Hepatocyte (in vitro differentiated cells): ENCODE data around the gene SLC45A3. TPM values are rescaled to one million over a fixed set of nuclear protein-coding genes. Genes with fewer than 3 reads are reported as not detected.

Source experiments
- DNase-seq: peaks from one replicate; pipeline ENCODE4 v3.0.0-alpha.2; 2016; ENCODE audit warnings: low spot score
- H2AFZ ChIP-seq: fragments of 200-600 bp; sonication (generic); 2 replicates; pipeline ENCODE4 v1.6.0; 2016; ENCODE audit warnings: antibody characterized with exemption, mild to moderate bottlenecking
- H3K27ac ChIP-seq: fragments of 200-600 bp; sonication (generic); 2 replicates; pipeline ENCODE4 v1.5.1; 2016; ENCODE audit warnings: mild to moderate bottlenecking
- H3K27me3 ChIP-seq: fragments of 200-600 bp; sonication (generic); 2 replicates; pipeline ENCODE4 v1.6.1; 2016
- H3K36me3 ChIP-seq: fragments of 200-600 bp; sonication (generic); replicated peaks from 2 replicates; pipeline ENCODE4 v1.5.1; 2016; ENCODE audit warnings: low read depth; ENCODE audit not compliant: insufficient read depth
- H3K4me1 ChIP-seq: fragments of 200-600 bp; sonication (generic); 2 replicates; pipeline ENCODE4 v1.5.1; 2016; ENCODE audit warnings: mild to moderate bottlenecking, moderate library complexity; ENCODE audit not compliant: insufficient read depth
- H3K4me2 ChIP-seq: fragments of 200-600 bp; sonication (generic); 2 replicates; pipeline ENCODE4 v1.6.0; 2016
- H3K4me3 ChIP-seq: fragments of 200-600 bp; sonication (generic); 2 replicates; pipeline ENCODE4 v1.5.1; 2016; ENCODE audit warnings: mild to moderate bottlenecking
- H3K79me2 ChIP-seq: fragments of 200-600 bp; sonication (generic); 2 replicates; pipeline ENCODE4 v1.6.0; 2017; ENCODE audit warnings: mild to moderate bottlenecking
- H3K9me2 ChIP-seq: fragments of 200-600 bp; sonication (generic); replicated peaks from 2 replicates; pipeline ENCODE4 v1.6.0; 2017; ENCODE audit warnings: mild to moderate bottlenecking; ENCODE audit not compliant: insufficient read depth
- H3K9me3 ChIP-seq: fragments of 200-600 bp; sonication (generic); 2 replicates; pipeline ENCODE4 v1.5.1; 2016; ENCODE audit warnings: low read depth, mild to moderate bottlenecking
- H4K20me1 ChIP-seq: fragments of 200-600 bp; sonication (generic); 2 replicates; pipeline ENCODE4 v1.6.0; 2016; ENCODE audit warnings: mild to moderate bottlenecking; ENCODE audit not compliant: insufficient read depth, poor library complexity, severe bottlenecking
- EZH2 ChIP-seq: fragments of 200-600 bp; sonication (generic); IDR thresholded peaks from 2 replicates; pipeline ENCODE4 v1.6.1; 2016; ENCODE audit warnings: antibody characterized with exemption, mild to moderate bottlenecking, borderline replicate concordance
- EZH2phosphoT487 ChIP-seq: fragments of 200-600 bp; sonication (generic); IDR thresholded peaks from one replicate; pipeline ENCODE4 v1.6.1; 2018; ENCODE audit warnings: antibody characterized with exemption, mild to moderate bottlenecking, low read depth, moderate library complexity; ENCODE audit not compliant: unreplicated experiment, severe bottlenecking
- WGBS: methylation state at CpG from one replicate; pipeline ENCODE4 v1.1.6; 2016; ENCODE audit warnings: low lambda C conversion rate; ENCODE audit errors: missing lambda C conversion rate; 5-methylcytosine and 5-hydroxymethylcytosine counted together
- polyA plus RNA-seq: library from polyadenylated mRNA; unstranded; fragments of >200 nt; fragmentation: Nextera tagmentation; extraction: Ambion mirVana; gene quantifications from 2 replicates; pipeline ENCODE4 v1.2.1, GENCODE V29; 2016
- total RNA-seq: library from RNA; depleted of rRNA; stranded (reverse); fragments of >200 nt; gene quantifications from 2 replicates; pipeline ENCODE4 v1.2.3, GENCODE V29; 2014
- TF ChIP-seq, protein P1 (sequence below): fragments of 200-600 bp; sonication (generic); IDR thresholded peaks from 2 replicates; pipeline ENCODE4 v1.5.1; 2016; ENCODE audit warnings: antibody characterized with exemption, mild to moderate bottlenecking; ENCODE audit not compliant: poor library complexity

The SLC45A3 gene
- total and polyA plus RNA-seq, 2 experiments from 2014 or later = 4.6 to 12.2 TPM

DNA sequence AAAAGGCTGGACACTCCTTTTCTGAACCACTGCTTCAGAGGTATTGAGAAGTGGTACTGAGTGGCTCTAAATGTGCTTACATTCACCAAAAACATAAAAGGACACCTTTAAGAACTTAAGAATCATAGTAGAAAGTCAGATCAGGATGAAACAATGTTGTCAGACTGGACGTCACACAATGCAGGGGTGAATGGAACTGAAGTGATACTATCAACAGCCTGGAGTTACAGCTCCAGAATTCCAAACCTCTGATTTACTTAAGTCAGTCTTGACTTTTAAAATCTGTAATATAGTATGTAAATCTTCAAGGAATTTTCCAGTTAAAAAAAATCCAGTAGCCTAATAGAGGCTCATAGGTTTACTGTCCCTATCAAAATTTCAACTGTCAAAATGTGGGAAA is 67.8 kb downstream of the SLC45A3 start:
- Histone ChIP-seq H3K4me1 (no peaks in the 10 kb centered on the region), H3K79me2 (peaks cover 37% of the 10 kb centered on the region), H3K4me3 (no peak overlapping the region), H3K27ac (no peak overlapping the region), H4K20me1 (peaks cover 6% of the 10 kb centered on the region), H3K27me3 (no peaks in the 10 kb centered on the region), H3K36me3 (no peaks in the 10 kb centered on the region), H2AFZ (no peak overlapping the region), H3K4me2 (no peak overlapping the region), H3K9me2 (no peaks in the 10 kb centered on the region), H3K9me3 (no peaks in the 10 kb centered on the region)
- 94% methylated on average over 1 of the region's 1 CpG for WGBS
- DNase-seq = no peak
- TF ChIP-seq EZH2phosphoT487 = no peak
- TF ChIP-seq EZH2 = no peak
- TF ChIP-seq, protein P1, sequence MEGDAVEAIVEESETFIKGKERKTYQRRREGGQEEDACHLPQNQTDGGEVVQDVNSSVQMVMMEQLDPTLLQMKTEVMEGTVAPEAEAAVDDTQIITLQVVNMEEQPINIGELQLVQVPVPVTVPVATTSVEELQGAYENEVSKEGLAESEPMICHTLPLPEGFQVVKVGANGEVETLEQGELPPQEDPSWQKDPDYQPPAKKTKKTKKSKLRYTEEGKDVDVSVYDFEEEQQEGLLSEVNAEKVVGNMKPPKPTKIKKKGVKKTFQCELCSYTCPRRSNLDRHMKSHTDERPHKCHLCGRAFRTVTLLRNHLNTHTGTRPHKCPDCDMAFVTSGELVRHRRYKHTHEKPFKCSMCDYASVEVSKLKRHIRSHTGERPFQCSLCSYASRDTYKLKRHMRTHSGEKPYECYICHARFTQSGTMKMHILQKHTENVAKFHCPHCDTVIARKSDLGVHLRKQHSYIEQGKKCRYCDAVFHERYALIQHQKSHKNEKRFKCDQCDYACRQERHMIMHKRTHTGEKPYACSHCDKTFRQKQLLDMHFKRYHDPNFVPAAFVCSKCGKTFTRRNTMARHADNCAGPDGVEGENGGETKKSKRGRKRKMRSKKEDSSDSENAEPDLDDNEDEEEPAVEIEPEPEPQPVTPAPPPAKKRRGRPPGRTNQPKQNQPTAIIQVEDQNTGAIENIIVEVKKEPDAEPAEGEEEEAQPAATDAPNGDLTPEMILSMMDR = no peak

DNA sequence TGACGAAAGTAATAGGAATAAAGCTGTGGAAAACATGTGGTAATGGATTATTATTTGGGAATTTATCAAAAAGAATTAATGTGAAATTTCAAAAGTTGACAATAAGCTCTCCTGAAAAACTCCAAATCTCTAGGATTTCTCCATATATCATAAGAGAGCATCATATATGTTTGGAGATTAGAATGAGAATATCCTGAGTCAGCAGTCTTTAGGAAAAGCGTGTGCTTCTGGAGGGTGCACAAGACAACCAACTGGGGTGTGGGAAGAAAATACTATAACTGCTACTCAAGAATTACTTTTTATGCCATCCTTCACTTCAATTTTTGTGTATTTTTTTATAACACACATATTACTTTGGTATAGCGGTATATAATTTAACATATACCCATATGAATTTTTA is 68.2 kb downstream of the SLC45A3 start:
- H3K79me2 ChIP-seq = peaks cover 36% of the 10 kb centered on the region
- H3K9me2 ChIP-seq = no peaks in the 10 kb centered on the region
- TF ChIP-seq EZH2 (no peak), EZH2phosphoT487 (no peak)
- TF ChIP-seq, protein P1 = no peak
- no peaks in the 10 kb centered on the region for H3K4me1 ChIP-seq
- no peak overlapping the region for H3K4me2 ChIP-seq
- WGBS = 97% methylated on average over 3 of the region's 3 CpGs
- H3K9me3 ChIP-seq = no peaks in the 10 kb centered on the region
- H3K4me3 ChIP-seq = no peak overlapping the region
- H2AFZ ChIP-seq = no peak overlapping the region
- no peak overlapping the region for H3K27ac ChIP-seq
- no peak for DNase-seq
- H4K20me1 ChIP-seq = peaks cover 6% of the 10 kb centered on the region
- no peaks in the 10 kb centered on the region for H3K27me3 ChIP-seq
- no peaks in the 10 kb centered on the region for H3K36me3 ChIP-seq

DNA sequence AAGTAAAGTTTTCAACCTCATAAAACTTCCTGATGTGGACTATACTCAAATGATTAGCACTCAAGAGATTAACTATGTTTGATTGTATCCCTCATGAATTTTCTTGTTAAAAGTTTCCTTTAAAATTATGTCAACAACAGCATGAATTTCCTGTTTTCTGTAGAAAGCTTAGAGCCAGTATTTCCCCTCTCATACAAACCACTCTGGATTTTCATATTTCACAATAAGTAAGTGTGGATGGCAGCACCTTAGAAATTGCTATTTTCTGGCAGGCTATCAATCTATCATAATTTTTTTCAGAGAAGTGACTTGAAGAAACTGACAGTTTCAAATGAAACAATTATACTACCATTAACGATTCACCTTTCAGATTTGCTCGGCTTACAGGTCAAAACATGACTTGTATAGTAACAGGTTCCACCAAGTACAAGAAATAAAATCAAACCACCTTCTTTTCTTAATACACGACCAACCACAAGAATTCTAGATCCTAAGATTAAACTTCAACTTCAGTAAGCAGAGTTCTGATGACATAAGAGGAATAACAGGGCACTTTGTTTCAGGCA is 69.3 kb downstream of the SLC45A3 start:
- Histone ChIP-seq H3K4me2 (no peak overlapping the region), H4K20me1 (peaks cover 6% of the 10 kb centered on the region), H3K27ac (no peak overlapping the region), H3K9me3 (no peaks in the 10 kb centered on the region), H3K36me3 (no peaks in the 10 kb centered on the region), H3K4me1 (no peaks in the 10 kb centered on the region), H3K27me3 (no peaks in the 10 kb centered on the region), H3K4me3 (no peak overlapping the region), H2AFZ (no peak overlapping the region), H3K79me2 (peaks cover 34% of the 10 kb centered on the region), H3K9me2 (no peaks in the 10 kb centered on the region)
- no peak for DNase-seq
- TF ChIP-seq EZH2phosphoT487 (no peak), EZH2 (no peak)
- TF ChIP-seq, protein P1 = no peak
- 85% methylated on average over 3 of the region's 3 CpGs for WGBS

DNA sequence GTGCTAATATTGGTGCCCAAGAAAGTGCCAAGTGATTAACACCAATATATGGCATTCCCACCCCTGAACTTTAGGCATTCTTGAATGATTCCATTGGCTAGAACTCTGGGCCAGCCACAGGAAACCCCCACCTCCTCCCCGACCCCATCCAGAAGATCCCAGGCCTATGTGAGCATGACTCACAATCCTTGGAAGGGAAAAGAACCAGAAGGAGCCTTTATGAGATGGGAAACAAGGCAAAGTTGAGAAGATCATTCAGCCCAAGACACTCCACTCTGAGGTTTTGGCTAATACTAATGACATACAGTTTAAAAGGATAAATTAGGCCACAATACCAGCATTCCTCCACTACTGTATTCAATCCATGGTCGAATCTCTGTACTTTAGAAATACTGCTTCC is 70.3 kb downstream of the SLC45A3 start:
- H3K4me3 ChIP-seq = no peak overlapping the region
- H2AFZ ChIP-seq = no peak overlapping the region
- no peak for TF ChIP-seq EZH2
- TF ChIP-seq EZH2phosphoT487 = no peak
- TF ChIP-seq, protein P1 = no peak
- no peaks in the 10 kb centered on the region for H3K36me3 ChIP-seq
- no peaks in the 10 kb centered on the region for H3K27me3 ChIP-seq
- no peak for DNase-seq
- no peaks in the 10 kb centered on the region for H3K9me3 ChIP-seq
- no peaks in the 10 kb centered on the region for H3K9me2 ChIP-seq
- no peak overlapping the region for H3K27ac ChIP-seq
- no peak overlapping the region for H3K4me2 ChIP-seq
- peaks cover 34% of the 10 kb centered on the region for H3K79me2 ChIP-seq
- no peaks in the 10 kb centered on the region for H3K4me1 ChIP-seq
- H4K20me1 ChIP-seq = peaks cover 6% of the 10 kb centered on the region
- 75% methylated on average over 2 of the region's 2 CpGs for WGBS
